Thyroid gland (tissue), 4 donors: ENCODE data around the gene TMPRSS6. TPM values are rescaled to one million over a fixed set of nuclear protein-coding genes. Genes with fewer than 3 reads are reported as not detected.
A peak's percentile ranks its signal among the peaks of the same experiment; 100 is the strongest.

Experiments
- DNase-seq, 2 donors: peaks; one replicate each; pipeline ENCODE4 v3.0.0-alpha.2; 2019
- H3K27ac ChIP-seq, 3 donors: fragments of 200-600 bp; sonication (generic); 1 replicate in 2 of 3; 2 replicates in 1 of 3; pipeline ENCODE4 v1.5.1; 2016 to 2019; ENCODE audit warnings: mild to moderate bottlenecking in 1 of 3, moderate library complexity in 1 of 3
- H3K27me3 ChIP-seq: fragments of 200-600 bp; sonication (generic); one replicate; pipeline ENCODE4 v1.5.1; 2019
- H3K36me3 ChIP-seq, 2 donors: fragments of 200-600 bp; sonication (generic); one replicate each; pipeline ENCODE4 v1.5.1; 2016 to 2019
- H3K4me1 ChIP-seq, 2 donors: fragments of 200-600 bp; sonication (generic); one replicate each; pipeline ENCODE4 v1.5.1; 2017 to 2019
- H3K4me3 ChIP-seq, 3 donors: fragments of 200-600 bp; sonication (generic); replicated peaks in 1 of 3; 1 replicate in 2 of 3; 2 replicates in 1 of 3; pipeline ENCODE4 v1.5.1; 2016; ENCODE audit warnings: mild to moderate bottlenecking in 1 of 3
- H3K9me3 ChIP-seq: fragments of 200-600 bp; sonication (generic); one replicate; pipeline ENCODE4 v1.5.1; 2017
- POLR2A ChIP-seq, 2 donors: fragments of 450-650 bp; IDR thresholded peaks; one replicate each; pipeline ENCODE4 v1.6.1; 2017; ENCODE audit warnings: antibody characterized with exemption in 2 of 2, mild to moderate bottlenecking in 2 of 2, moderate library complexity in 1 of 2
- WGBS, 2 donors: methylation state at CpG; one replicate each; pipeline ENCODE4 v1.1.5; 2017; 5-methylcytosine and 5-hydroxymethylcytosine counted together
- intact Hi-C: fragments of 100-400 bp; cut with DNase I; formaldehyde crosslinking; loops from one replicate; pipeline ENCODE4 v1.15.1; 2023
- total RNA-seq, 4 donors: library from RNA; depleted of rRNA; stranded (reverse); fragments of >200 nt; gene quantifications; one replicate each; pipeline ENCODE4 v1.2.3, GENCODE V29; 2016
- TF ChIP-seq, protein P1 (sequence below), 6 experiments: fragments of 200-600 bp in 3 of 6; fragments of 450-650 bp in 3 of 6; sonication (generic) in 3 of 6; IDR thresholded peaks; one replicate each; pipeline ENCODE4 v1.5.1; 2016 to 2019; ENCODE audit warnings: antibody characterized with exemption in 6 of 6, mild to moderate bottlenecking in 2 of 6, inconsistent platforms in 1 of 6, moderate library complexity in 1 of 6

TMPRSS6 gene
- total RNA-seq, 4 donors from 2014 or later, result 0.50 TPM; not detected in 3

DNA sequence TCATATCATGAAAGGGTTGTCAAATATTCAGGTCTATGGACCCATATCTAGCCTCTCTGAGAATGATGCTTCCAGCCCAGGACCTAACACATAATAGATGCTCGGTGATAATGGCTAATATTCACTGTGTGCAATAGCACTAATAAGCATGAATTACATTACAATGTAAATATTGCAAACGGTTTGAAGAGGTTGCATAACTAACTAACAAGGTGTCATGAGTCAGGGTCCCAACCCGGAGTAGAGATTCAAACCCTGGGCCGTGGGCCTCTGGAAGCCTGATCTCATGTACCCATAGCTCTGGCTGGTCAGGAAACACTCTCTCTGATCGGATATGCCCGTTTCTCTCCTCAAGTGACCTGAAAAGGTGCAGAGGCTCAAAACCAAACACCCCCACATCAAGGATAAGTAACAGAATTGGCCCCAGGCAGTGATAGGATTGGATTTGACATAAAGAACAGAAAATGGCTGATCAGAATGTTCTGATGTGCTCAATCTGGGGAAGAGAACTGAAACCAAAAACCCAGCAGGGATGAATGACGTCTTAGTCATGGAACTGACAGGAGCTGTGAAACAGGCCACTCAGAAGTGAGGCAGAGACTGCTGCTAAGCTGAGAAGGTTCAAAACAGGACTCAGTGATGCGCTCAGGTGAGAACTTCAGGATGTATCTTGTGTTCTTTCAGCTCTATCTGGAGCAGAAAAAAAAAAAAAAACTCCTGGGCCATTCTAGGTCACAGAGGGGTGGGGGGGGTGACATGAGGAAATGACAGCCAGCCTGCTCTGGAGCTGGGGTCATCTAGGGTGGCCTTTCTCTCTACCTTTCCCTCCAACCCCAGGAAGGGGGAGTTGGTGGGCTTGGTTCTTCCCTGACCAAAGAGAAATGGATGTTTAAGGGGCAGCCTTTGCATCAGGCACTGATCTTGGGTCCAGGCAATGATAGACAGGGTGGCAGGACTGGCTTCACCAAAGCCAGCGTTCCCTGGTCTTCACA is 64.6 kb downstream of the TMPRSS6 start:
- DNase-seq, result no peak
- no peaks in the 10 kb centered on the region for H3K36me3 ChIP-seq
- no peak overlapping the region for H3K27ac ChIP-seq
- peaks cover 8 to 21% of the 10 kb centered on the region in 2 donors for H3K4me1 ChIP-seq
- H3K27me3 ChIP-seq, result no peaks in the 10 kb centered on the region
- no peak overlapping the region for H3K4me3 ChIP-seq
- no peaks in the 10 kb centered on the region for H3K9me3 ChIP-seq
- WGBS, 2 donors, result 84 to 87% methylated on average over 9 of the region's 9 CpGs
- TF ChIP-seq POLR2A (IDR thresholded peaks at IDR 0.05), result no peak
- intact Hi-C loops, result no loop called here

DNA sequence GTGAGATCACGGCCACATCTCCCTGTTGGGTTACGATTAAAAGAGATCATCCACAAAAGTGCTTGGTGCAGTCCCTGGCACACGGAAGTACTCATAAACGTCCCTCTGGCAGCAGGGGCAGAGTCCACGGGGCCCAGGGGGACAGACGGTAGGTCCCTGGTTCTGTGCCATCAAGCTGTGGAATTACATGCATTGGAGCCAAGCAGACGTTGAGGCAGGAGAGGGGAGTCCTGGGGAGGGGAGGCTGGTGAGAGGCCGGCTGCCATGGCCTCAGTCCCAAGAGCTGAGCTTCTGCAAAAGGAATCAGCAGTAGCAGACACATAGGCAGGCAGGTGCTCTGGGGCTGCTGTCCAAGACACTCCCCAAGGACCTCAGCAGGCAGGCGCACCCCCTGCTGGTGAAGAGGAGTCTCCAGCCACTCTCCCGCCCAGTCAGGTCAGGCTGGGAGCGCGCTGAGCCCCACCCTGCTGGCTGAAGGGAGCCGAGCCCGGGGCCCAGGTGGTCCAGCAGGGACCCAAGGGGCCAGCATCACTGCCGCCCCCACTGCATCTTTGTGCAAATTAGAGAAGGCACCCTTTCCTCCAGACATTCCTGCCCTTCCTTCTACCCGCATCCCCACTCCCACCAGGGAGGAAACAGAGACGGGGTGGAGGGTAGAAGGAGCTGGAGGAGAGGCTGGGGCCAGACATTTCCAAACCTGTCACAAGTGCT is 65.5 kb downstream of the TMPRSS6 start:
- no peak overlapping the region for H3K27ac ChIP-seq
- intact Hi-C loops, result no loop called here
- H3K4me3 ChIP-seq, result no peak overlapping the region
- peak; percentile 82 to 85 for DNase-seq
- no peak for TF ChIP-seq POLR2A (IDR thresholded peaks at IDR 0.05)
- TF ChIP-seq, protein P1, sequence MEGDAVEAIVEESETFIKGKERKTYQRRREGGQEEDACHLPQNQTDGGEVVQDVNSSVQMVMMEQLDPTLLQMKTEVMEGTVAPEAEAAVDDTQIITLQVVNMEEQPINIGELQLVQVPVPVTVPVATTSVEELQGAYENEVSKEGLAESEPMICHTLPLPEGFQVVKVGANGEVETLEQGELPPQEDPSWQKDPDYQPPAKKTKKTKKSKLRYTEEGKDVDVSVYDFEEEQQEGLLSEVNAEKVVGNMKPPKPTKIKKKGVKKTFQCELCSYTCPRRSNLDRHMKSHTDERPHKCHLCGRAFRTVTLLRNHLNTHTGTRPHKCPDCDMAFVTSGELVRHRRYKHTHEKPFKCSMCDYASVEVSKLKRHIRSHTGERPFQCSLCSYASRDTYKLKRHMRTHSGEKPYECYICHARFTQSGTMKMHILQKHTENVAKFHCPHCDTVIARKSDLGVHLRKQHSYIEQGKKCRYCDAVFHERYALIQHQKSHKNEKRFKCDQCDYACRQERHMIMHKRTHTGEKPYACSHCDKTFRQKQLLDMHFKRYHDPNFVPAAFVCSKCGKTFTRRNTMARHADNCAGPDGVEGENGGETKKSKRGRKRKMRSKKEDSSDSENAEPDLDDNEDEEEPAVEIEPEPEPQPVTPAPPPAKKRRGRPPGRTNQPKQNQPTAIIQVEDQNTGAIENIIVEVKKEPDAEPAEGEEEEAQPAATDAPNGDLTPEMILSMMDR (IDR thresholded peaks at IDR 0.05), result peak in 5 of 6 experiments; percentile 55 to 78 (median 64)
- no peaks in the 10 kb centered on the region for H3K9me3 ChIP-seq
- no peaks in the 10 kb centered on the region for H3K27me3 ChIP-seq
- no peaks in the 10 kb centered on the region for H3K36me3 ChIP-seq
- H3K4me1 ChIP-seq, result peaks cover 6 to 15% of the 10 kb centered on the region in 2 donors
- WGBS, 2 donors, result 38 to 43% methylated on average over 12 to 16 of the region's 17 CpGs

DNA sequence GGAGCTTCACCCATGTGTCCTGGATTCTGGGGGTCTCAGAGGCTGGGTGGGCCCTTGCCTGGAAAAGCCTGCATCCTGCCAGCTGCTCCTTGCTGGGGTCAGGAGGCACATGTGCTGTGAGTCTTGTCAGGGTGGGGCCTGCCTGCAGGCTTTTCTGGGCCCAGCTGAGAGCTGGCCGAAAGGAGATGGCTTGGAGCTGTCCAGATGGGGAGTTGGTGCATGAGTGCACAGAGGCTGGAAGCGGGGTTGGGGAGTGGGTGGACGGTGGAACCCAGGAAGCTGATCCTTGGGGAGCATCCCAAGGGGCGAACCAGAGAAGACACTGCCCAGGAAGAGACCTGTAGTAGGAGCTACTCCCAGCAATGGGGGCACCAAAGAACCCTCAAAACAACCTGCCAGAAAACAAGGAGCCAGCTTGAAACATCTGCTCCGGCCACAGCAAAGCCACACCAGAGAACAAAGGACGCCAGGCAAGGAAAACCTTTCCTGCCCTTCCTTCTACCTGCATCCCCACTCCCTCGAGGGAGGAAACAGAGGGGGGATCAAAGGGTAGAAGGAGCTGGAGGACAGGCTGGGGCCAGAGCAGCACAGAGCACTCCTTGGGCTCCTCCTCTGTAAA is 66.2 kb downstream of the TMPRSS6 start:
- H3K9me3 ChIP-seq, result no peaks in the 10 kb centered on the region
- H3K4me3 ChIP-seq, result no peak overlapping the region
- DNase-seq, result no peak
- no peak overlapping the region for H3K27ac ChIP-seq
- no peaks in the 10 kb centered on the region for H3K27me3 ChIP-seq
- TF ChIP-seq POLR2A (IDR thresholded peaks at IDR 0.05), result no peak
- TF ChIP-seq, protein P1 (IDR thresholded peaks at IDR 0.05), result no peak
- no peaks in the 10 kb centered on the region for H3K36me3 ChIP-seq
- peaks cover 0 to 11% of the 10 kb centered on the region in 2 donors for H3K4me1 ChIP-seq
- intact Hi-C loops, result no loop called here
- WGBS, 2 donors, result 79 to 81% methylated on average over 7 of the region's 7 CpGs

DNA sequence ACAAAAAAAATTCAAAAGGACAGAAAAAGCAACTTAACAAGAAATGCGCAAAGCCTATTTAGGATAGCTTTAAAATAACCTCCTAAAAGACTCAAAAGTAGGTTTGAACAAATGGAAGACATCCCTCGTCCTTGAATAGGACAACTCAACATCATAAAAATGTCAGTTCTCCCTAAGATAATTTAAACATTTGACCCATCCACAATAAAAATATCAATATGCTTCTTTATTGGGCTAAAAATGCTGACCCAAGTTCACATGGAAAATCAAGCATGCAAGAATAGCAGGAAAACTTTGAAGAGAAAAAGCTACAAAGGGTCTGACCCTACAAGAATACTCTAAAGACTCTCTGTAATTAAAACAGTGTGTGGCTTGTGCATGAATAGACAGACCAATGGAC is 70.0 kb downstream of the TMPRSS6 start:
- Histone ChIP-seq H3K4me1 (peaks cover 0 to 11% of the 10 kb centered on the region in 2 donors), H3K27ac (no peak overlapping the region), H3K27me3 (no peaks in the 10 kb centered on the region), H3K36me3 (no peaks in the 10 kb centered on the region), H3K9me3 (no peaks in the 10 kb centered on the region), H3K4me3 (no peak overlapping the region)
- WGBS, 2 donors, result 86 to 88% methylated on average over 2 of the region's 2 CpGs
- no peak for TF ChIP-seq POLR2A (IDR thresholded peaks at IDR 0.05)
- TF ChIP-seq, protein P1 (IDR thresholded peaks at IDR 0.05), result no peak
- no peak for DNase-seq
- intact Hi-C loops, result loop anchor here (10.0 kb wide), 1 partner anchor 175 kb away; the partner anchor contains the start of gene NCF4

DNA sequence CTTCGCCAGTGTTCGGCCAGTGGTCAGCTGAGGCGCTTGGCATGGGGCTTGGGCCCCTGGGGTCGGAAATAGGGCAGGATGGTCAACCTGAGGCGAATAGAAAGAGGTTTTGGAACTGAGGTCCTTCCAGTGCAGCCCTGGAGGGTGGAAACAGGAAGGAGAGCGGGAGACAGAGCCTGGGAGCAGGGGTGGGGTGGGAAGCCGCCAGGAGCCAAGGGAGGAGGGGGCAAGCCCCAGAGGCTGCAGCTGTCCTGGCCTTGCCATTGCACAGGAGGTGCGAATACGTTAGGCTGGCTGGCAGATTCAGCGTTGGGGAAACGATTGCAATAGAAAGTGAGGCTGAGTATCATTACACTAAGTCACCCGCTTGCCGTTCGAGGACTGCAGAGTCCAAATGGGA is 71.8 kb downstream of the TMPRSS6 start:
- H3K4me3 ChIP-seq, result no peak overlapping the region
- H3K36me3 ChIP-seq, result no peaks in the 10 kb centered on the region
- TF ChIP-seq POLR2A (IDR thresholded peaks at IDR 0.05), result no peak
- TF ChIP-seq, protein P1 (IDR thresholded peaks at IDR 0.05), result no peak
- H3K27ac ChIP-seq, result no peak overlapping the region
- 66 to 67% methylated on average over 14 of the region's 14 CpGs for WGBS, 2 donors
- no peaks in the 10 kb centered on the region for H3K9me3 ChIP-seq
- no peaks in the 10 kb centered on the region for H3K27me3 ChIP-seq
- H3K4me1 ChIP-seq, result peaks cover 3 to 4% of the 10 kb centered on the region in 2 donors
- intact Hi-C loops, result loop anchor here (10.0 kb wide), 1 partner anchor 173 kb away; the partner anchor contains the start of gene NCF4
- DNase-seq, result no peak
